HepG2 (cell line): ENCODE results near the gene NCBP3. TPM values are rescaled to one million over a fixed set of nuclear protein-coding genes. Genes with fewer than 3 reads are reported as not detected.

Source experiments
- ATAC-seq: fragments of 200-7000 bp; cut with Tn5 transposase; 3 replicates; pipeline ENCODE4 v1.9.1; 2020; ENCODE audit warnings: mild to moderate bottlenecking, moderate library complexity
- BruUV-seq: library from RNA; stranded (reverse); fragments of 400-500 nt; replicated peaks from 2 replicates; lab custom pipeline; 2021; lab: Mats Ljungman, UMichigan
- CTCF ChIA-PET: fragments of 300-600 bp; formaldehyde crosslinking; extraction: SDS; loops from one replicate; lab custom pipeline; 2021; ENCODE audit warnings: low total read pairs, inconsistent platforms, low intra/inter-chr PET ratio; lab: Yijun Ruan, JAX
- POLR2A ChIA-PET: fragments of 350-600 bp; sonication (Branson Sonifier 250); formaldehyde crosslinking; loops from one replicate; lab custom pipeline; 2020; ENCODE audit warnings: antibody characterized with exemption, inconsistent platforms; lab: Yijun Ruan, JAX
- DNase-seq: peaks from one replicate; pipeline ENCODE4 v3.0.0-alpha.2; 2015; ENCODE audit warnings: low spot score
- FAIRE-seq: peaks from 3 replicates; lab custom pipeline; 2011; peaks lifted over from hg19 to GRCh38; lab: Jason Lieb, UNC
- H2AFZ ChIP-seq: one replicate; pipeline ENCODE4 v1.6.1; 2011; ENCODE audit warnings: low read length, inconsistent platforms
- H3K27ac ChIP-seq: fragments of 300-600 bp; 3 replicates; pipeline ENCODE4 v1.8.0; 2011; ENCODE audit warnings: mixed run types, mild to moderate bottlenecking, mixed read lengths, low read length, inconsistent platforms; ENCODE audit not compliant: insufficient read depth; ENCODE audit errors: extremely low read length
- H3K27me3 ChIP-seq, 2 experiments: fragments of 200-600 bp in 1 of 2; 2 replicates in 1 of 2; 3 replicates in 1 of 2; pipeline versions ENCODE4 v1.6.0 to v1.8.0; 2011; ENCODE audit warnings: low read length in 2 of 2, mild to moderate bottlenecking in 2 of 2, moderate library complexity in 2 of 2, inconsistent platforms in 1 of 2; ENCODE audit not compliant: insufficient read depth in 2 of 2, control insufficient read depth in 1 of 2
- H3K36me3 ChIP-seq, 2 experiments: fragments of 200-600 bp in 1 of 2; replicated peaks in 1 of 2; 2 replicates in 1 of 2; 3 replicates in 1 of 2; pipeline versions ENCODE4 v1.5.1 to v1.8.0; 2011; ENCODE audit warnings: low read length in 2 of 2, inconsistent platforms in 1 of 2; ENCODE audit not compliant: insufficient read depth in 2 of 2, control insufficient read depth in 1 of 2
- H3K4me1 ChIP-seq: 2 replicates; pipeline ENCODE4 v1.5.1; 2012; ENCODE audit warnings: low read length, inconsistent platforms; ENCODE audit not compliant: insufficient read depth
- H3K4me2 ChIP-seq: 2 replicates; pipeline ENCODE4 v1.6.0; 2011; ENCODE audit warnings: low read depth, low read length, inconsistent platforms
- H3K4me3 ChIP-seq, 3 experiments: fragments of 200-600 bp in 1 of 3; sonication (generic), shearing (Covaris generic) in 1 of 3; replicated peaks in 1 of 3; 2 replicates each; pipeline ENCODE4 v1.5.1; 2011 to 2016; ENCODE audit warnings: low read length in 3 of 3, inconsistent platforms in 2 of 3, low read depth in 2 of 3, mild to moderate bottlenecking in 2 of 3, control low read depth in 1 of 3, mixed read lengths in 1 of 3; ENCODE audit not compliant: insufficient read depth in 1 of 3
- H3K79me2 ChIP-seq: one replicate; pipeline ENCODE4 v1.6.1; 2011; ENCODE audit warnings: low read length, inconsistent platforms; ENCODE audit not compliant: insufficient read depth
- H3K9ac ChIP-seq: 2 replicates; pipeline ENCODE4 v1.6.0; 2011; ENCODE audit warnings: mild to moderate bottlenecking, low read depth, low read length, inconsistent platforms; ENCODE audit not compliant: insufficient read depth
- H3K9me3 ChIP-seq: 2 replicates; pipeline ENCODE4 v1.5.1; 2012; ENCODE audit warnings: mild to moderate bottlenecking, low read length
- H4K20me1 ChIP-seq: 2 replicates; pipeline ENCODE4 v1.6.0; 2011; ENCODE audit warnings: inconsistent platforms, mild to moderate bottlenecking, low read length, moderate library complexity; ENCODE audit not compliant: insufficient read depth
- WGBS: methylation state at CpG from one replicate; pipeline ENCODE4 v1.1.6; 2017; ENCODE audit warnings: low lambda C conversion rate; 5-methylcytosine and 5-hydroxymethylcytosine counted together
- in situ Hi-C: cut with HindIII; loops from 2 replicates; pipeline ENCODE4 v1.10.0; 2017; ENCODE audit warnings: low pct_unique_long_range_greater_than_20kb; ENCODE audit not compliant: extremely low pct_ligation_motif_present
- intact Hi-C: fragments of 100-400 bp; cut with micrococcal nuclease; formaldehyde crosslinking; loops from one replicate; pipeline ENCODE4 v1.10.0; 2022; ENCODE audit not compliant: unreplicated experiment
- polyA plus RNA-seq, 8 experiments: library from polyadenylated mRNA; depleted of rRNA in 3 of 8; stranded (reverse) in 7 of 8; unstranded in 1 of 8; fragments of >200 nt; fragmentation: Illumina TruSeq in 4 of 8; extraction: Trizol in 4 of 8; gene quantifications; 2 replicates each; pipeline versions ENCODE4 v1.2.1 to v1.2.3, GENCODE V29; 2011 to 2016; ENCODE audit warnings: low read depth in 4 of 8, missing spikeins in 1 of 8, mixed read lengths in 1 of 8; ENCODE audit not compliant: insufficient read depth in 1 of 8
- total RNA-seq, 5 experiments: library from RNA; depleted of rRNA; stranded (reverse); fragments of >200 nt; fragmentation: Illumina TruSeq; extraction: Trizol; gene quantifications; 2 replicates each; pipeline ENCODE4 v1.2.3, GENCODE V29; 2016; ENCODE audit warnings: low read depth in 1 of 5
- TF ChIP-seq, protein P1 (sequence below), 2 experiments: sonication (generic) in 1 of 2; formaldehyde crosslinking in 1 of 2; IDR thresholded peaks; 2 replicates each; pipeline versions ENCODE4 v1.6.1 to v1.9.0; 2014 to 2022; ENCODE audit warnings: antibody characterized with exemption in 1 of 2, borderline replicate concordance in 1 of 2, inconsistent platforms in 1 of 2, low read depth in 1 of 2, missing genetic modification reagents in 1 of 2
- TF ChIP-seq, protein P2 (sequence below): sonication (generic); formaldehyde crosslinking; IDR thresholded peaks from 2 replicates; pipeline ENCODE4 v1.4.0; 2020; ENCODE audit warnings: mild to moderate bottlenecking, missing genetic modification reagents
- TF ChIP-seq, protein P3 (sequence below): sonication (generic); formaldehyde crosslinking; IDR thresholded peaks from 2 replicates; pipeline ENCODE4 v1.5.0; 2020; ENCODE audit warnings: mild to moderate bottlenecking, low read depth, missing genetic modification reagents, borderline replicate concordance

The NCBP3 gene
- total and polyA plus RNA-seq, 2 of the 13 experiments (the other 11 are each of a cell fraction or from before 2014, with no cell fraction given), result 19.5 to 24.8 TPM

DNA sequence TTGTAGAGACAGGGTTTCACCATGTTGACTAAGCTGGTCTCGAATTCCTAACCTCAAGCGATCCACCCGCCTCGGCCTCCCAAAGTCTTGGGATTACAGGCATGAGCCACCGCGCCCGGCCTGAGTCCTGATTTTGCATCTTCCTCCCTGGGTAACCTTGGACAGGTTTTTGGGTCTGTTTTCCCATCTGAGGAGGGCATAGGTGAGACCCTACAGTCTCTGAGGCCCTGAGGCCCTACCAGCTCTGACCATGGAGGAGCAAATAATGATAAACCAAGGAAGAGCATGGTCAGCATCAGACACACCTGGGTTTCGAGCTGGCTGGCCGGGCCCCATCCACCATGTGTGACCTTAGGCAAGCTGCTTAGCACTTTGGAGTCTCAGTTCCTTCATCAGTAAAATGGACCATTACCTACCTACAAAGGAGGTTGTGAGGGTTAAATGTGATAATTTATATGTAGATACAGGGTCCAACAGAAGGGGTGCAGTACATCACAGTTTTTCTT lies 1.2 kb upstream of the NCBP3 start:
- in situ Hi-C loops, result no loop called here

More for the DNA sequence above, 1.2 kb upstream of the NCBP3 start:
- TF ChIP-seq, protein P1, sequence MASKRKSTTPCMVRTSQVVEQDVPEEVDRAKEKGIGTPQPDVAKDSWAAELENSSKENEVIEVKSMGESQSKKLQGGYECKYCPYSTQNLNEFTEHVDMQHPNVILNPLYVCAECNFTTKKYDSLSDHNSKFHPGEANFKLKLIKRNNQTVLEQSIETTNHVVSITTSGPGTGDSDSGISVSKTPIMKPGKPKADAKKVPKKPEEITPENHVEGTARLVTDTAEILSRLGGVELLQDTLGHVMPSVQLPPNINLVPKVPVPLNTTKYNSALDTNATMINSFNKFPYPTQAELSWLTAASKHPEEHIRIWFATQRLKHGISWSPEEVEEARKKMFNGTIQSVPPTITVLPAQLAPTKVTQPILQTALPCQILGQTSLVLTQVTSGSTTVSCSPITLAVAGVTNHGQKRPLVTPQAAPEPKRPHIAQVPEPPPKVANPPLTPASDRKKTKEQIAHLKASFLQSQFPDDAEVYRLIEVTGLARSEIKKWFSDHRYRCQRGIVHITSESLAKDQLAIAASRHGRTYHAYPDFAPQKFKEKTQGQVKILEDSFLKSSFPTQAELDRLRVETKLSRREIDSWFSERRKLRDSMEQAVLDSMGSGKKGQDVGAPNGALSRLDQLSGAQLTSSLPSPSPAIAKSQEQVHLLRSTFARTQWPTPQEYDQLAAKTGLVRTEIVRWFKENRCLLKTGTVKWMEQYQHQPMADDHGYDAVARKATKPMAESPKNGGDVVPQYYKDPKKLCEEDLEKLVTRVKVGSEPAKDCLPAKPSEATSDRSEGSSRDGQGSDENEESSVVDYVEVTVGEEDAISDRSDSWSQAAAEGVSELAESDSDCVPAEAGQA (IDR thresholded peaks at IDR 0.05; ENCODE audit: low read depth), result no peak
- TF ChIP-seq, protein P1 (CRISPR knock-in tag; IDR thresholded peaks at IDR 0.05; ENCODE audit: borderline replicate concordance), result no peak
- TF ChIP-seq, protein P2, sequence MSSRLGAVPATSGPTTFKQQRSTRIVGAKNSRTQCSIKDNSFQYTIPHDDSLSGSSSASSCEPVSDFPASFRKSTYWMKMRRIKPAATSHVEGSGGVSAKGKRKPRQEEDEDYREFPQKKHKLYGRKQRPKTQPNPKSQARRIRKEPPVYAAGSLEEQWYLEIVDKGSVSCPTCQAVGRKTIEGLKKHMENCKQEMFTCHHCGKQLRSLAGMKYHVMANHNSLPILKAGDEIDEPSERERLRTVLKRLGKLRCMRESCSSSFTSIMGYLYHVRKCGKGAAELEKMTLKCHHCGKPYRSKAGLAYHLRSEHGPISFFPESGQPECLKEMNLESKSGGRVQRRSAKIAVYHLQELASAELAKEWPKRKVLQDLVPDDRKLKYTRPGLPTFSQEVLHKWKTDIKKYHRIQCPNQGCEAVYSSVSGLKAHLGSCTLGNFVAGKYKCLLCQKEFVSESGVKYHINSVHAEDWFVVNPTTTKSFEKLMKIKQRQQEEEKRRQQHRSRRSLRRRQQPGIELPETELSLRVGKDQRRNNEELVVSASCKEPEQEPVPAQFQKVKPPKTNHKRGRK, result 0 out of 2 replicates have a peak, but pooled peaks have one; percentile 35
- TF ChIP-seq, protein P3, sequence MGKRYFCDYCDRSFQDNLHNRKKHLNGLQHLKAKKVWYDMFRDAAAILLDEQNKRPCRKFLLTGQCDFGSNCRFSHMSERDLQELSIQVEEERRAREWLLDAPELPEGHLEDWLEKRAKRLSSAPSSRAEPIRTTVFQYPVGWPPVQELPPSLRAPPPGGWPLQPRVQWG (CRISPR knock-in tag), result no peak
- CTCF ChIA-PET, result interaction anchor here (1.0 kb wide), 1 partner anchor 60 kb away, joined by 3 read pairs; no protein-coding TSS in a partner anchor
- no TSS peak for BruUV-seq
- no peak overlapping the region for H3K9ac ChIP-seq
- no peak for ATAC-seq
- peaks cover 0 to 14% of the 10 kb centered on the region in 2 experiments; a peak in 2 of 5 replicates for H3K36me3 ChIP-seq
- intact Hi-C loops, result loop anchor here (5.0 kb wide), 1 partner anchor 60 kb away; no protein-coding TSS in a partner anchor
- peaks cover 49% of the 10 kb centered on the region for H3K4me1 ChIP-seq
- POLR2A ChIA-PET, result interaction anchor here (0.8 to 2.3 kb wide), 3 partner anchors 82 to 297 kb away, joined by 3 to 6 read pairs (median 3); no protein-coding TSS in a partner anchor
- no peak for DNase-seq
- H3K9me3 ChIP-seq, result no peaks in the 10 kb centered on the region
- no peak overlapping the region for H2AFZ ChIP-seq
- peaks cover 3% of the 10 kb centered on the region; the same call in 1 of the 2 replicates for H4K20me1 ChIP-seq
- no peak overlapping the region for H3K4me2 ChIP-seq
- no peak overlapping the region for H3K4me3 ChIP-seq
- no peak for FAIRE-seq
- H3K79me2 ChIP-seq, result peaks cover 25% of the 10 kb centered on the region
- H3K27me3 ChIP-seq, result no peaks in the 10 kb centered on the region; a peak in 1 of 5 replicates
- 72% methylated on average over 9 of the region's 9 CpGs for WGBS
- no peak overlapping the region for H3K27ac ChIP-seq
